Mucosa of stomach (tissue), 1 donor: ENCODE results near the gene CHSY1.

Experiments used
- H3K27me3 ChIP-seq: one replicate; pipeline ENCODE4 v1.7.0; 2013; ENCODE audit warnings: mild to moderate bottlenecking, low read length; ENCODE audit not compliant: control insufficient read depth, insufficient read depth
- H3K36me3 ChIP-seq: one replicate; pipeline ENCODE4 v1.7.0; 2013; ENCODE audit warnings: low read length; ENCODE audit not compliant: control insufficient read depth, insufficient read depth
- H3K4me1 ChIP-seq: one replicate; pipeline ENCODE4 v1.7.0; 2013; ENCODE audit warnings: mild to moderate bottlenecking, low read length; ENCODE audit not compliant: control insufficient read depth, insufficient read depth
- H3K4me3 ChIP-seq: one replicate; pipeline ENCODE4 v1.7.0; 2013; ENCODE audit warnings: low read length
- H3K9ac ChIP-seq: one replicate; pipeline ENCODE4 v1.7.0; 2013; ENCODE audit warnings: mild to moderate bottlenecking, low read length, moderate library complexity
- H3K9me3 ChIP-seq: one replicate; pipeline ENCODE4 v1.7.0; 2013; ENCODE audit warnings: mild to moderate bottlenecking, low read length, moderate library complexity; ENCODE audit not compliant: control insufficient read depth
- donor health status: Pancreatic carcinoma.

Gene CHSY1

GRCh38 chr15:101176625-101177024 lies 75.2 kb downstream of the CHSY1 start:
- H3K9ac ChIP-seq, result no peak overlapping the region
- H3K4me3 ChIP-seq, result no peak overlapping the region
- no peaks in the 10 kb centered on the region for H3K36me3 ChIP-seq
- no peaks in the 10 kb centered on the region for H3K9me3 ChIP-seq
- no peaks in the 10 kb centered on the region for H3K27me3 ChIP-seq
- no peaks in the 10 kb centered on the region for H3K4me1 ChIP-seq

- H3K36me3 ChIP-seq, result no peaks in the 10 kb centered on the region
- H3K4me3 ChIP-seq, result no peak overlapping the region
- H3K9me3 ChIP-seq, result no peaks in the 10 kb centered on the region
- no peaks in the 10 kb centered on the region for H3K27me3 ChIP-seq
- no peak overlapping the region for H3K9ac ChIP-seq
- H3K4me1 ChIP-seq, result no peaks in the 10 kb centered on the region
Observed at GRCh38 chr15:101175401-101175800, 76.4 kb downstream of the CHSY1 start.

GRCh38 chr15:101174152-101174920 lies 77.5 kb downstream of the CHSY1 start:
- Histone ChIP-seq H3K4me1 (no peaks in the 10 kb centered on the region), H3K9me3 (no peaks in the 10 kb centered on the region), H3K9ac (no peak overlapping the region), H3K4me3 (no peak overlapping the region), H3K27me3 (no peaks in the 10 kb centered on the region), H3K36me3 (no peaks in the 10 kb centered on the region)

GRCh38 chr15:101173233-101174119 lies 78.4 kb downstream of the CHSY1 start:
- H3K36me3 ChIP-seq, result no peaks in the 10 kb centered on the region
- no peaks in the 10 kb centered on the region for H3K27me3 ChIP-seq
- no peak overlapping the region for H3K4me3 ChIP-seq
- H3K4me1 ChIP-seq, result peaks cover under 1% of the 10 kb centered on the region
- H3K9ac ChIP-seq, result no peak overlapping the region
- no peaks in the 10 kb centered on the region for H3K9me3 ChIP-seq

- no peak overlapping the region for H3K9ac ChIP-seq
Observed at GRCh38 chr15:101172501-101173071, 79.3 kb downstream of the CHSY1 start.

GRCh38 chr15:101171954-101172353 lies 79.9 kb downstream of the CHSY1 start:
- no peaks in the 10 kb centered on the region for H3K27me3 ChIP-seq
- H3K4me3 ChIP-seq, result no peak overlapping the region
- H3K36me3 ChIP-seq, result no peaks in the 10 kb centered on the region
- no peak overlapping the region for H3K9ac ChIP-seq
- peaks cover 15% of the 10 kb centered on the region for H3K4me1 ChIP-seq
- no peaks in the 10 kb centered on the region for H3K9me3 ChIP-seq

More at GRCh38 chr15:101172501-101173071, 79.3 kb downstream of the CHSY1 start:
- Histone ChIP-seq H3K36me3 (no peaks in the 10 kb centered on the region), H3K4me3 (no peak overlapping the region), H3K9me3 (no peaks in the 10 kb centered on the region), H3K27me3 (no peaks in the 10 kb centered on the region), H3K4me1 (peaks cover 9% of the 10 kb centered on the region)

- Histone ChIP-seq H3K36me3 (no peaks in the 10 kb centered on the region), H3K9ac (no peak overlapping the region), H3K9me3 (peaks cover 5% of the 10 kb centered on the region), H3K4me3 (no peak overlapping the region), H3K27me3 (no peaks in the 10 kb centered on the region), H3K4me1 (peaks cover 15% of the 10 kb centered on the region)
Observed at GRCh38 chr15:101170568-101171350, 81.1 kb downstream of the CHSY1 start.

GRCh38 chr15:101169495-101170071 lies 82.3 kb downstream of the CHSY1 start:
- Histone ChIP-seq H3K9ac (no peak overlapping the region), H3K27me3 (no peaks in the 10 kb centered on the region), H3K4me3 (no peak overlapping the region), H3K4me1 (peaks cover 15% of the 10 kb centered on the region), H3K36me3 (no peaks in the 10 kb centered on the region), H3K9me3 (peaks cover 5% of the 10 kb centered on the region)

- Histone ChIP-seq H3K4me3 (no peak overlapping the region), H3K36me3 (no peaks in the 10 kb centered on the region), H3K9me3 (peaks cover 5% of the 10 kb centered on the region), H3K4me1 (peaks cover 15% of the 10 kb centered on the region), H3K27me3 (no peaks in the 10 kb centered on the region), H3K9ac (no peak overlapping the region)
Observed at GRCh38 chr15:101168898-101169494, 82.9 kb downstream of the CHSY1 start.

- Histone ChIP-seq H3K9me3 (peaks cover 5% of the 10 kb centered on the region), H3K4me3 (peak overlapping the region; percentile 14), H3K4me1 (peaks cover 15% of the 10 kb centered on the region), H3K36me3 (no peaks in the 10 kb centered on the region), H3K27me3 (no peaks in the 10 kb centered on the region), H3K9ac (no peak overlapping the region)
Observed at GRCh38 chr15:101168463-101168824, 83.4 kb downstream of the CHSY1 start.
